ENCODE measurements around the gene INVS. TPM values are rescaled to one million over a fixed set of nuclear protein-coding genes. Genes with fewer than 3 reads are reported as not detected.
"Not testable (repeated sequence)": the region's sequence is repeated elsewhere in the genome, so short reads cannot be mapped to it uniquely, and the experiment has no call there.

The INVS gene
- total RNA-seq, 4 donors from 2014 or later = 21.0 to 47.8 (median 31.6) TPM

DNA sequence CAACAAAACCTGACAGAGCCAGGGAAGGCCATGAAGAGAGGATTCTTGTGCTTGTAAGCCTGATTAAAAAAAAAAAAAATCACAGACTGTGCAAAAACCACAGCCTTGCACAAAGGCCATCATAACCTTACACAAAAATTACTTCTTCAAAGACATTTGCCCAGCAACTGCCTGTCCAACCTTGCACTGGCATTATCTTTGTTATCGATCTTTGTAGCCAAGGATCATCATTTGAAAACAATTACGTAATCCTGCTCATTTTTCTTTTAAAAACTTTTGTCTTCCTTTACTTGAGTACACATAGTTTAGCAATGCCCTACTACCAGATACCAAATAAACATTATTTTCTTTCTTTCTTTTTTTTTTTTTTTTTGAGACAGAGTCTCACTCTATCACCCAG lies 128.6 kb downstream of the INVS start:
- Histone ChIP-seq H3K27me3 (no peaks in the 10 kb centered on the region), H3K27ac (no peak overlapping the region), H3K4me3 (no peak overlapping the region), H3K4me1 (no peaks in the 10 kb centered on the region), H3K36me3 (peaks cover 0 to 5% (median 0%) of the 10 kb centered on the region in 4 donors), H3K9me3 (peaks cover 0 to 4% of the 10 kb centered on the region in 2 donors)
- in situ Hi-C loops (cut with MboI; ENCODE audit: low pct_ligation_motif_present in 1 of 4, low pct_unique_long_range_greater_than_20kb in 1 of 4, low sequenced_read_pairs in 3 of 4) (loop anchor here in 1 of 4 donors (10.0 kb wide), 1 partner anchor 203 kb away; no protein-coding TSS in a partner anchor), intact Hi-C loops (cut with DNase I; ENCODE audit: low total_unique reads) (no loop called here)
- WGBS, 2 donors (ENCODE audit: low coverage in 1 of 2) = 97 to 100% methylated on average over 2 of the region's 2 CpGs
- no peak for DNase-seq
- TF ChIP-seq POLR2A (IDR thresholded peaks at IDR 0.05) = no peak
- no peak for TF ChIP-seq EP300 (IDR thresholded peaks at IDR 0.05; ENCODE audit: low read depth)
- TF ChIP-seq POLR2AphosphoS5 (IDR thresholded peaks at IDR 0.05) = no peak
- TF ChIP-seq, protein P1, sequence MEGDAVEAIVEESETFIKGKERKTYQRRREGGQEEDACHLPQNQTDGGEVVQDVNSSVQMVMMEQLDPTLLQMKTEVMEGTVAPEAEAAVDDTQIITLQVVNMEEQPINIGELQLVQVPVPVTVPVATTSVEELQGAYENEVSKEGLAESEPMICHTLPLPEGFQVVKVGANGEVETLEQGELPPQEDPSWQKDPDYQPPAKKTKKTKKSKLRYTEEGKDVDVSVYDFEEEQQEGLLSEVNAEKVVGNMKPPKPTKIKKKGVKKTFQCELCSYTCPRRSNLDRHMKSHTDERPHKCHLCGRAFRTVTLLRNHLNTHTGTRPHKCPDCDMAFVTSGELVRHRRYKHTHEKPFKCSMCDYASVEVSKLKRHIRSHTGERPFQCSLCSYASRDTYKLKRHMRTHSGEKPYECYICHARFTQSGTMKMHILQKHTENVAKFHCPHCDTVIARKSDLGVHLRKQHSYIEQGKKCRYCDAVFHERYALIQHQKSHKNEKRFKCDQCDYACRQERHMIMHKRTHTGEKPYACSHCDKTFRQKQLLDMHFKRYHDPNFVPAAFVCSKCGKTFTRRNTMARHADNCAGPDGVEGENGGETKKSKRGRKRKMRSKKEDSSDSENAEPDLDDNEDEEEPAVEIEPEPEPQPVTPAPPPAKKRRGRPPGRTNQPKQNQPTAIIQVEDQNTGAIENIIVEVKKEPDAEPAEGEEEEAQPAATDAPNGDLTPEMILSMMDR (IDR thresholded peaks at IDR 0.05) = no peak

DNA sequence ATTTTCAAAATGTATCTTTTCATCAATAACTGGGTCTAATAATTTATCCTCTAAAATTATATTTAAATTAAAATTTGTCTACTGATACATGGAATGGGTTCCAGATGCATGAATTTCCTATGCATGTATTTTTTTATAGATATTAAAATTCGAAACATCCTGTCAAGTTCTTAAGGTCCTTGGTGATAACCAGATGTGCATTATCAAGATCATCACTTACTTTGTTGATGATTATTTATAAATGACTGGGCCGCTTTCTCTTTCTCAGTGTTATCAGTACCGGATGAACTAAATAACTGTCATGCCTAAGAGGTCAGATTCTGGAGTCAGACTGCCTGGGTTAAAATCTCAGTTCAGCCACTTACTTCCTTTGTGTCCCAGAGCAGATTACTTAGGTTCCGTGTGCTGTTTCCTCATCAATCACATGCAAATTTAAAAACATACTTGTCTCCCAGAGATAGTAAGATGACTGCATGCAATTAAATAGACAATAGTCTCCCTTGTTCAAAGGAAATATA lies 129.4 kb downstream of the INVS start:
- WGBS, 2 donors (ENCODE audit: low coverage in 1 of 2) = 84 to 88% methylated on average over 4 of the region's 4 CpGs
- no peaks in the 10 kb centered on the region for H3K4me1 ChIP-seq
- H3K27me3 ChIP-seq = no peaks in the 10 kb centered on the region
- H3K27ac ChIP-seq = no peak overlapping the region
- no peak for DNase-seq
- H3K36me3 ChIP-seq = peaks cover 0 to 5% (median 0%) of the 10 kb centered on the region in 4 donors
- peaks cover 0 to 4% of the 10 kb centered on the region in 2 donors for H3K9me3 ChIP-seq
- in situ Hi-C loops (cut with MboI; ENCODE audit: low pct_ligation_motif_present in 1 of 4, low pct_unique_long_range_greater_than_20kb in 1 of 4, low sequenced_read_pairs in 3 of 4) = loop anchor here in 1 of 4 donors (10.0 kb wide), 1 partner anchor 204 kb away; no protein-coding TSS in a partner anchor
- TF ChIP-seq POLR2AphosphoS5 (IDR thresholded peaks at IDR 0.05) = no peak
- intact Hi-C loops (cut with DNase I; ENCODE audit: low total_unique reads) = no loop called here
- H3K4me3 ChIP-seq = no peak overlapping the region

DNA sequence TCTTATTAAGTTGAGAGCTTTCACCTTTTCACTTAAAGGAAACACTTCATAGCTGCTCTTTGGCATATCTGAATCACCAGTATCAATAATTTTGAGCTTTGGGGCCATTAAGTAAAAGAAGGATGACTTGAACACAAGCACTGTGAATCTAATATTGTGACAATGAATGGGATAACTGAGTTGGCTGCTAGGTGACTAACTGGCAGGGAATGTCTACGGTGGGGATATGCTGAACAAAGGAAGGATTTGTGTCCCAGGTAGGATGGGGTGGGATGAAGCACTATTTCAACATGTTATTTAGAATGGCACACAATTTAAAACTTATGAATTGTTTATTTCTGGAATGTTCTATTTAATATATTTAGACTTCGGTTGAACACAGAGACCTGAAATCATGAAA lies 130.1 kb downstream of the INVS start:
- no peaks in the 10 kb centered on the region for H3K27me3 ChIP-seq
- DNase-seq = no peak
- in situ Hi-C loops (cut with MboI; ENCODE audit: low pct_ligation_motif_present in 1 of 4, low pct_unique_long_range_greater_than_20kb in 1 of 4, low sequenced_read_pairs in 3 of 4) = loop anchor here in 1 of 4 donors (10.0 kb wide), 1 partner anchor 204 kb away; no protein-coding TSS in a partner anchor
- H3K4me3 ChIP-seq = no peak overlapping the region
- H3K9me3 ChIP-seq = peaks cover 0 to 4% of the 10 kb centered on the region in 2 donors
- 90 to 97% methylated on average over 2 of the region's 2 CpGs for WGBS, 2 donors (ENCODE audit: low coverage in 1 of 2)
- H3K36me3 ChIP-seq = peaks cover 0 to 5% (median 0%) of the 10 kb centered on the region in 4 donors
- no peak overlapping the region for H3K27ac ChIP-seq
- H3K4me1 ChIP-seq = no peaks in the 10 kb centered on the region
- TF ChIP-seq EP300 (IDR thresholded peaks at IDR 0.05; ENCODE audit: low read depth) (no peak), POLR2AphosphoS5 (IDR thresholded peaks at IDR 0.05) (no peak), POLR2A (IDR thresholded peaks at IDR 0.05) (no peak)
- TF ChIP-seq, protein P1 (IDR thresholded peaks at IDR 0.05) = no peak
- intact Hi-C loops (cut with DNase I; ENCODE audit: low total_unique reads) = no loop called here

DNA sequence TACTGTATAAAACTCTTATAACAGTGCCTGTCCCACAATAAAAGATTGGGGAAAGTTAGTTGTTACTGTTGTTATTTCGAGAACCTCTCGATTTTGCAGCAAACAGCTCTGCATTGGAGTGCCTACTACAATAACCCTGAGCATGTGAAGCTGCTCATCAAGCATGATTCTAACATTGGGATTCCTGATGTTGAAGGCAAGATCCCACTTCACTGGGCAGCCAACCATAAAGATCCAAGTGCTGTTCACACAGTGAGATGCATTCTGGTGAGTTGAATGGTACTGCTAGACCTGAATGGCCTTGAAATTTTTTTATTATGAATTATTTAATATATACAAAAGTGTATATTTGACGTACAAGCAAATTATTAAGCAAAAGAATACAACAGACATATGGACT lies 130.5 kb downstream of the INVS start:
- intact Hi-C loops (cut with DNase I; ENCODE audit: low total_unique reads) (no loop called here), in situ Hi-C loops (cut with MboI; ENCODE audit: low pct_ligation_motif_present in 1 of 4, low pct_unique_long_range_greater_than_20kb in 1 of 4, low sequenced_read_pairs in 3 of 4) (loop anchor here in 1 of 4 donors (10.0 kb wide), 1 partner anchor 205 kb away; no protein-coding TSS in a partner anchor)
- Histone ChIP-seq H3K4me3 (no peak overlapping the region), H3K27me3 (no peaks in the 10 kb centered on the region), H3K4me1 (no peaks in the 10 kb centered on the region), H3K36me3 (peaks cover 0 to 5% (median 0%) of the 10 kb centered on the region in 4 donors), H3K9me3 (peaks cover 0 to 4% of the 10 kb centered on the region in 2 donors), H3K27ac (no peak overlapping the region)
- DNase-seq = no peak
- WGBS, 2 donors (ENCODE audit: low coverage in 1 of 2) = 91 to 95% methylated on average over 1 to 3 of the region's 3 CpGs
- no peak for TF ChIP-seq EP300 (IDR thresholded peaks at IDR 0.05; ENCODE audit: low read depth)
- no peak for TF ChIP-seq POLR2A (IDR thresholded peaks at IDR 0.05)
- TF ChIP-seq, protein P1 (IDR thresholded peaks at IDR 0.05) = no peak
- no peak for TF ChIP-seq POLR2AphosphoS5 (IDR thresholded peaks at IDR 0.05)

DNA sequence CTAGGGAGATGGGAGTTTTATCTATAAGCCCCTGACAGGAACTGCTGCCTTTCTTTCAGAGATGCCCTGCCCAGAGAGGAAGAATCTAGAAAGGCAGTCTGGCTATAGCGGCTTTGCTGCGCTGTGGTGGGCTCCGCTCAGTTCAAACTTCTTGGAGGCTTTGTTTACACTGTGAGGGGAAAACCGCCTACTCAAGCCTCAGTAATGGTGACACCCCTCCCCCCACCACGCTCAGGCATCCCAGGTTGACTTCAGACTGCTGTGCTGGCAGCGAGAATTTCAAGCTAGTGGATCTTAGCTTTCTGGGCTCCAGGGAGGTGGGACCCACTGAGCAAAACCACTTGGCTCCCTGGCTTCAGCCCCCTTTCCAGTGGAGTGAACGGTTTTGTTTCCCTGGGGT lies 137.9 kb downstream of the INVS start:
- H3K36me3 ChIP-seq; in situ Hi-C loops (cut with MboI; ENCODE audit: low pct_ligation_motif_present in 1 of 4, low pct_unique_long_range_greater_than_20kb in 1 of 4, low sequenced_read_pairs in 3 of 4); H3K27ac ChIP-seq; DNase-seq; H3K9me3 ChIP-seq; H3K4me3 ChIP-seq; H3K4me1 ChIP-seq; intact Hi-C loops (cut with DNase I; ENCODE audit: low total_unique reads); H3K27me3 ChIP-seq: not testable (repeated sequence)
- WGBS, 2 donors (ENCODE audit: low coverage in 1 of 2) = 96% methylated on average over 4 of the region's 7 CpGs; no CpG with 5 or more reads in 1 of the 2 donors
